GM10248 (cell line): Measurements from ENCODE around the gene OTUD4.
"Not testable (repeated sequence)": the region's sequence is repeated elsewhere in the genome, so short reads cannot be mapped to it uniquely, and the experiment has no call there.

Experiments used
- CTCF ChIA-PET: fragments of 300-600 bp; sonication (Branson Sonifier 250); formaldehyde crosslinking; extraction: SDS; loops from one replicate; lab custom pipeline; 2021; ENCODE audit warnings: antibody characterized with exemption; lab: Yijun Ruan, JAX
- POLR2A ChIA-PET: fragments of 350-650 bp; sonication (Branson Sonifier 250); formaldehyde crosslinking; extraction: SDS; loops from one replicate; lab custom pipeline; 2020; ENCODE audit warnings: antibody characterized with exemption; lab: Yijun Ruan, JAX
- DNase-seq: peaks from one replicate; pipeline ENCODE4 v3.0.0; 2012; ENCODE audit errors: extremely low spot score
- TF ChIP-seq, protein P1 (sequence below): IDR thresholded peaks from 2 replicates; pipeline ENCODE4 v1.5.1; 2012; ENCODE audit warnings: mild to moderate bottlenecking, low read depth; ENCODE audit errors: extremely low read depth, missing control alignments, control extremely low read depth

OTUD4 gene, protein sequence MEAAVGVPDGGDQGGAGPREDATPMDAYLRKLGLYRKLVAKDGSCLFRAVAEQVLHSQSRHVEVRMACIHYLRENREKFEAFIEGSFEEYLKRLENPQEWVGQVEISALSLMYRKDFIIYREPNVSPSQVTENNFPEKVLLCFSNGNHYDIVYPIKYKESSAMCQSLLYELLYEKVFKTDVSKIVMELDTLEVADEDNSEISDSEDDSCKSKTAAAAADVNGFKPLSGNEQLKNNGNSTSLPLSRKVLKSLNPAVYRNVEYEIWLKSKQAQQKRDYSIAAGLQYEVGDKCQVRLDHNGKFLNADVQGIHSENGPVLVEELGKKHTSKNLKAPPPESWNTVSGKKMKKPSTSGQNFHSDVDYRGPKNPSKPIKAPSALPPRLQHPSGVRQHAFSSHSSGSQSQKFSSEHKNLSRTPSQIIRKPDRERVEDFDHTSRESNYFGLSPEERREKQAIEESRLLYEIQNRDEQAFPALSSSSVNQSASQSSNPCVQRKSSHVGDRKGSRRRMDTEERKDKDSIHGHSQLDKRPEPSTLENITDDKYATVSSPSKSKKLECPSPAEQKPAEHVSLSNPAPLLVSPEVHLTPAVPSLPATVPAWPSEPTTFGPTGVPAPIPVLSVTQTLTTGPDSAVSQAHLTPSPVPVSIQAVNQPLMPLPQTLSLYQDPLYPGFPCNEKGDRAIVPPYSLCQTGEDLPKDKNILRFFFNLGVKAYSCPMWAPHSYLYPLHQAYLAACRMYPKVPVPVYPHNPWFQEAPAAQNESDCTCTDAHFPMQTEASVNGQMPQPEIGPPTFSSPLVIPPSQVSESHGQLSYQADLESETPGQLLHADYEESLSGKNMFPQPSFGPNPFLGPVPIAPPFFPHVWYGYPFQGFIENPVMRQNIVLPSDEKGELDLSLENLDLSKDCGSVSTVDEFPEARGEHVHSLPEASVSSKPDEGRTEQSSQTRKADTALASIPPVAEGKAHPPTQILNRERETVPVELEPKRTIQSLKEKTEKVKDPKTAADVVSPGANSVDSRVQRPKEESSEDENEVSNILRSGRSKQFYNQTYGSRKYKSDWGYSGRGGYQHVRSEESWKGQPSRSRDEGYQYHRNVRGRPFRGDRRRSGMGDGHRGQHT

DNA sequence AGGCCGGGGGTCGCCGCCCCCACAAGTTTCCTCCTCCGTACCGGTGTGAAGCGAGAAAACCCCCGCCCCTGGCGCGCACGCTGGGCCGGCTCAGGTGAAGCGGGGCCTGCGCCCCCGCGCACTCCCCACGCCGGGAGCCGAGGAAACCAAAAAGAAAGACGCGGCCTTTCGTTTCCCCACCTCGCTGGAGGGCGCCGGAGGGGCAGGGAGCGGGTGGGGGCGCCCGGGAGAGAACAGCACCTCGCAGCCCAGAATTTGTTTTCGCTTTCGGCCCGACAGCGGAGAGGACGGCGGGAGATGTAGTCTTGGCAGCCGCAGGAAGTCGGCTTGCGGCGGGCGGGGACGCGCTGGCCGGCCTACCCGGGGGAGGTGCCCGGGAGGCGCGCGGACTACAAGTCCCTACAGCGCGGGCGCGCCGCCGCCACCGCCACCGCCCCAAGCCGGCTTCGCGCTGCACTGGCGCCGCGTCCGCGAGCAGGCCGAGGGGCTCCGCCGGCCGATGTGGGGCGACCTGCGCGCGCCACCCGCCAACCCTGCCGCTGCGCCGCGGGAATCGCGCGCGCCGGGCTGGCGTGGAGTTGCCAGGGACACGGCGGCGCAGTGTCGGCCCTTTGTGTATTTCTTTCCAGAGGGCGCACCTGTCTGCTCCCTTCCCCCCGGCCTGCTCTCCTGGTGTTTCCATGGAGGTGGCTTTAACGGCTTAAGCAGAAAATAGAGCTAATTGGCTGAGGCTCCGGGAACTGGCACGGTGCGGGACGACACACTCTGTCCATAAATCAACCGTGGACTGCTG lies at the start of gene OTUD4:
Gene OTUD4 (minus strand): TSS at position 292 of the 793 bp plus-strand sequence. CDS start 616 bp downstream, outside the sequence.
- CTCF ChIA-PET: interaction anchor here (1.0 to 2.1 kb wide), 2 partner anchors 36 to 313 kb away, joined by 3 to 7 read pairs; no protein-coding TSS in a partner anchor
- POLR2A ChIA-PET: no interaction called here
- TF ChIP-seq, protein P1, sequence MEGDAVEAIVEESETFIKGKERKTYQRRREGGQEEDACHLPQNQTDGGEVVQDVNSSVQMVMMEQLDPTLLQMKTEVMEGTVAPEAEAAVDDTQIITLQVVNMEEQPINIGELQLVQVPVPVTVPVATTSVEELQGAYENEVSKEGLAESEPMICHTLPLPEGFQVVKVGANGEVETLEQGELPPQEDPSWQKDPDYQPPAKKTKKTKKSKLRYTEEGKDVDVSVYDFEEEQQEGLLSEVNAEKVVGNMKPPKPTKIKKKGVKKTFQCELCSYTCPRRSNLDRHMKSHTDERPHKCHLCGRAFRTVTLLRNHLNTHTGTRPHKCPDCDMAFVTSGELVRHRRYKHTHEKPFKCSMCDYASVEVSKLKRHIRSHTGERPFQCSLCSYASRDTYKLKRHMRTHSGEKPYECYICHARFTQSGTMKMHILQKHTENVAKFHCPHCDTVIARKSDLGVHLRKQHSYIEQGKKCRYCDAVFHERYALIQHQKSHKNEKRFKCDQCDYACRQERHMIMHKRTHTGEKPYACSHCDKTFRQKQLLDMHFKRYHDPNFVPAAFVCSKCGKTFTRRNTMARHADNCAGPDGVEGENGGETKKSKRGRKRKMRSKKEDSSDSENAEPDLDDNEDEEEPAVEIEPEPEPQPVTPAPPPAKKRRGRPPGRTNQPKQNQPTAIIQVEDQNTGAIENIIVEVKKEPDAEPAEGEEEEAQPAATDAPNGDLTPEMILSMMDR: peak; percentile 62
- peak; percentile 91 for DNase-seq

DNA sequence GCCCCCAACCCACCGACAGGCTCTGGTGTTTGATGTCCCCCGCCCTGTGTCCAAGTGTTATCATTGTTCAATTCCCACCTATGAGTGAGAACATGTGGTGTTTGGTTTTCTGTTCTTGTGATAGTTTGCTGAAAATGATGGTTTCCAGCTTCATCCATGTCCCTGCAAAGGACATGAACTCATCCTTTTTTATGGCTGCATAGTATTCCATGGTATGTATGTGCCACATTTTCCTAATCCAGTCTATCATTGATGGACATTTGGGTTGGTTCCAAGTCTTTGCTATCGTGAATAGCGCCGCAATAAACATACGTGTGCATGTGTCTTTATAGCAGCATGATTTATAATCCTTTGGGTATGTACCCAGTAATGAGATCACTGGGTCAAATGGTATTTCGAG lies 42.8 kb upstream of the OTUD4 start:
- DNase-seq, POLR2A ChIA-PET, CTCF ChIA-PET: not testable (repeated sequence)

DNA sequence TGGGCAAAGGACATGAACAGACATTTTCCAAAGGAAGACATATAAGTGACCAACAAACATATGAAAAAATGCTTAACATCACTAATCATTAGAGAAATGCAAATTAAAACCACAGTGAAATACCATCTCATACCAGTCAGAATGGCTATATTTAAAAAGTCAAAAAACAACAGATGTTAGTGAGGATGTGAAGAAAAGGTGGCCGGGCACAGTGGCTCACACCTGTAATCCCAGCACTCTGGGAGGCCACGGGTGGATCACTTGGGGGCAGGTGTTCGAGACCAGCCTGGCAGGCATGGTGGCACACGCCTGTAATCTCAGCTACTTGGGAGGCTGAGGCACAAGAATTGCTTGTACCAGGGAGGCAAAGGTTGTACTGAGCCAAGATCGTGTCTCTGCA lies 41.1 kb upstream of the OTUD4 start:
- POLR2A ChIA-PET, DNase-seq, CTCF ChIA-PET: not testable (repeated sequence)

DNA sequence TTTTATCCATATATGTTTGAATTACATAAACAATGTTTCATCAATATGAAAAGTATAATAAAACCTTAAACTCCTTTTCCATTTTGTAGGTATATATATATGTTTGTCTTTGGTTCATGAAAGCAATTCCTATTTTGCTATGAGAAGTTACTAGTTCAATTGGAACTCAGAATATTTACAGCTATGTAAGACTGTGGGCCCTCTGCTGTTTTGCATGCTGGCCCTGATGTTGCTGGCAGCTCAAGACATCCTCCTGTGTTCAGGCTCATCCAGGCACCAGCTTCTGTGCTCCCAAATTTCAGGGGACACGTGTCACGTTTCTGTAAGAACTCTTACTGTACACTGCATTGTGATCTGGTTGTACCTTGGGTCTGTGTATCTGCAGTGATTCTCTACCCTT lies 38.7 kb upstream of the OTUD4 start:
- TF ChIP-seq, protein P1: no peak
- no peak for DNase-seq
- CTCF ChIA-PET: interaction anchor here (0.9 to 3.7 kb wide), 9 partner anchors 8 to 399 kb away, joined by 3 to 29 read pairs (median 6); partner anchors contain the start of gene MMAA
- POLR2A ChIA-PET: no interaction called here

DNA sequence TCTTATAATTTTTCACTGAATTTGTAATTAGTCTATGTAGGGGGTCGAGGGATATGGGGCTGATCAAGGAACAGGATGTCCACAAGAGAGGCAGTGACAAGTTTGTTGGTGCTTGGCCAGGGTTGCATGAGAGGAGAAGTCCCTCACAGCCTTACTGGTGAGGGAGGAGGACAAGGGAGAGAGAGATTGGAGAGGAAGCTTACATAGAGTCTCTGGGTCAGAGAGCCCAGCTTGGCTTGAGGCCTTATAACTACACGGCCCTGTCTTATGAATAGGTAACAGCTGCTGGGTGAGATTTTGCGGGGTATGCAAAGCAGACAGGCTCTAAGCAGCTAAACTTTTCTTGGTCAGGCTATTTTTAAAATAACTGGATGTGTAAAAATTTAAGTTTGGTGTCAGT lies 37.9 kb upstream of the OTUD4 start:
- DNase-seq: peak; percentile 32
- ChIA-PET POLR2A (no interaction called here), CTCF (interaction anchor here (0.7 to 3.7 kb wide), 10 partner anchors 9 to 400 kb away, joined by 3 to 29 read pairs (median 6); partner anchors contain the start of gene MMAA)
- TF ChIP-seq, protein P1: no peak

DNA sequence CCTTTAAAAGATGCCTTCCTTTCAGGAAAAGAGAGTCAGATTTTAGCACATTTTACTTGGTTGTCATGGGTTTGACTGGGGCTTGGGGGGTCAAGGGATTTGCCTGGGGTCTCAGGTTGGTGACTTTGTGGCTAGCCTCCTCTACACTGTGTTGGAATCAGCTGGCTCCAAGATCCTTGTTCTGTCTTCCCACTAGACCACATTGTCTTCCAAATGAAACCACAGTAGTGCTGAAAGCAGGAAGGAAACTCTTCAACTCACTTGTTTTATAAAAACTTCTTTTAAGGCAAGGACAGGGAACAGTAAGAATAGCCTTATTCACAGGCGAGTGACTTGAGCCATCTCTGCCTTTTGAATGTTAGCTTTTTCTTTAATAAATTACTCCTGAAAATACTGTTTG lies 37.0 kb upstream of the OTUD4 start:
- TF ChIP-seq, protein P1: no peak
- CTCF ChIA-PET: interaction anchor here (1.1 to 3.7 kb wide), 13 partner anchors 10 to 401 kb away, joined by 3 to 29 read pairs (median 7); partner anchors contain the start of gene MMAA
- no peak for DNase-seq
- POLR2A ChIA-PET: no interaction called here
